NCI-H146 (cell line): ENCODE data around the gene CCDC201.
"Not testable (repeated sequence)": the region's sequence is repeated elsewhere in the genome, so short reads cannot be mapped to it uniquely, and the experiment has no call there.

Source experiments
- DNase-seq: peaks from one replicate; lab custom pipeline; 2025; lab: John Stamatoyannopoulos, UW

The CCDC201 gene

GRCh38 chr7:45817016-45817415 is 55.9 kb downstream of the CCDC201 start:
- not testable (repeated sequence) for DNase-seq

GRCh38 chr7:45814216-45815118 is 58.4 kb downstream of the CCDC201 start:
- not testable (repeated sequence) for DNase-seq

GRCh38 chr7:45813771-45814170 is 59.1 kb downstream of the CCDC201 start:
- DNase-seq, result not testable (repeated sequence)

GRCh38 chr7:45812946-45813345 is 59.9 kb downstream of the CCDC201 start:
- DNase-seq, result no peak

- DNase-seq, result not testable (repeated sequence)
These were observed 61.1 kb downstream of the CCDC201 start for GRCh38 chr7:45811652-45812234.

- DNase-seq, result not testable (repeated sequence)
These were observed 62.4 kb downstream of the CCDC201 start for GRCh38 chr7:45810451-45811005.
